Neuronal stem cell (in vitro differentiated cells): ENCODE measurements around the gene HDAC4.

Experiments
- DNase-seq: peaks from one replicate; pipeline ENCODE4 v3.0.0-alpha.2; 2013; ENCODE audit warnings: low spot score
- H2AFZ ChIP-seq: one replicate; pipeline ENCODE4 v1.6.1; 2013; ENCODE audit warnings: mild to moderate bottlenecking, low read length, inconsistent platforms
- H2AK5ac ChIP-seq: 2 replicates; pipeline ENCODE4 v1.6.1; 2013; ENCODE audit warnings: low read depth, mild to moderate bottlenecking, inconsistent platforms, low read length, moderate library complexity, mixed read lengths
- H2BK120ac ChIP-seq: 2 replicates; pipeline ENCODE4 v1.6.1; 2013; ENCODE audit warnings: low read depth, mild to moderate bottlenecking, inconsistent platforms, low read length, moderate library complexity, mixed read lengths
- H2BK12ac ChIP-seq: one replicate; pipeline ENCODE4 v1.6.1; 2013; ENCODE audit warnings: low read length, inconsistent platforms
- H2BK15ac ChIP-seq: 2 replicates; pipeline ENCODE4 v1.6.1; 2013; ENCODE audit warnings: mild to moderate bottlenecking, low read length, inconsistent platforms, mixed read lengths
- H2BK5ac ChIP-seq: one replicate; pipeline ENCODE4 v1.6.1; 2013; ENCODE audit warnings: inconsistent platforms, mild to moderate bottlenecking, low read length, moderate library complexity
- H3K14ac ChIP-seq: one replicate; pipeline ENCODE4 v1.6.1; 2013; ENCODE audit warnings: low read length, inconsistent platforms
- H3K18ac ChIP-seq: 2 replicates; pipeline ENCODE4 v1.6.1; 2013; ENCODE audit warnings: low read length, inconsistent platforms
- H3K23ac ChIP-seq: 2 replicates; pipeline ENCODE4 v1.6.1; 2013; ENCODE audit warnings: low read depth, mild to moderate bottlenecking, mixed read lengths, low read length, inconsistent platforms; ENCODE audit not compliant: poor library complexity
- H3K27ac ChIP-seq: replicated peaks from 3 replicates; pipeline ENCODE4 v1.5.1; 2013; ENCODE audit warnings: low read length, inconsistent platforms
- H3K27me3 ChIP-seq, 3 experiments: 2 replicates each; pipeline ENCODE4 v1.6.1; 2013; ENCODE audit warnings: low read length in 3 of 3, mild to moderate bottlenecking in 2 of 3, inconsistent platforms in 1 of 3, low read depth in 1 of 3, mixed read lengths in 1 of 3, moderate library complexity in 1 of 3; ENCODE audit not compliant: control insufficient read depth in 3 of 3, insufficient read depth in 3 of 3
- H3K36me3 ChIP-seq, 2 donors: replicated peaks in 1 of 2; 2 replicates each; pipeline ENCODE4 v1.6.1; 2013; ENCODE audit warnings: low read length in 2 of 2; ENCODE audit not compliant: control insufficient read depth in 2 of 2, insufficient read depth in 2 of 2
- H3K4ac ChIP-seq: 2 replicates; pipeline ENCODE4 v1.6.1; 2013; ENCODE audit warnings: inconsistent platforms, mild to moderate bottlenecking, low read length, moderate library complexity
- H3K4me1 ChIP-seq, 2 donors: 1 replicate in 1 of 2; 2 replicates in 1 of 2; pipeline ENCODE4 v1.6.1; 2013; ENCODE audit warnings: low read length in 2 of 2, low read depth in 1 of 2; ENCODE audit not compliant: control insufficient read depth in 2 of 2, insufficient read depth in 1 of 2
- H3K4me2 ChIP-seq: one replicate; pipeline ENCODE4 v1.6.1; 2013; ENCODE audit warnings: mild to moderate bottlenecking, low read length, inconsistent platforms; ENCODE audit not compliant: insufficient read depth, poor library complexity, severe bottlenecking
- H3K4me3 ChIP-seq, 2 donors: 2 replicates each; pipeline ENCODE4 v1.5.1; 2013; ENCODE audit warnings: low read length in 2 of 2, mild to moderate bottlenecking in 2 of 2, inconsistent platforms in 1 of 2, moderate library complexity in 1 of 2
- H3K79me1 ChIP-seq: one replicate; pipeline ENCODE4 v1.6.1; 2013; ENCODE audit warnings: low read depth, mild to moderate bottlenecking, inconsistent platforms, low read length, moderate library complexity
- H3K9ac ChIP-seq: one replicate; pipeline ENCODE4 v1.6.1; 2013; ENCODE audit warnings: mild to moderate bottlenecking, low read depth, low read length, inconsistent platforms; ENCODE audit not compliant: poor library complexity
- H3K9me3 ChIP-seq, 2 donors: replicated peaks in 1 of 2; 2 replicates each; pipeline versions ENCODE3 to v1.6.1; 2013; ENCODE audit warnings: low read length in 2 of 2, mild to moderate bottlenecking in 2 of 2, inconsistent platforms in 1 of 2, low read depth in 1 of 2, mixed read lengths in 1 of 2, moderate library complexity in 1 of 2; ENCODE audit not compliant: control insufficient read depth in 2 of 2, insufficient read depth in 1 of 2
- H4K8ac ChIP-seq: one replicate; pipeline ENCODE4 v1.6.1; 2013; ENCODE audit warnings: low read depth, mild to moderate bottlenecking, inconsistent platforms, low read length, moderate library complexity
- H4K91ac ChIP-seq: one replicate; pipeline ENCODE4 v1.6.1; 2013; ENCODE audit warnings: low read length, low read depth, mild to moderate bottlenecking, inconsistent platforms; ENCODE audit not compliant: poor library complexity
- WGBS, 2 donors: extraction: QIAGEN DNeasy Blood & Tissue Kit; methylation state at CpG; one replicate each; pipeline ENCODE4 v1.1.7; 2013; ENCODE audit warnings: missing lambda C conversion rate in 2 of 2, mixed read lengths in 1 of 2; ENCODE audit not compliant: insufficient read length in 2 of 2, insufficient replicate concordance in 1 of 2; ENCODE audit errors: extremely low coverage in 2 of 2; 5-methylcytosine and 5-hydroxymethylcytosine counted together

Gene HDAC4

GRCh38 chr2:239288951-239289511 is 111.8 kb downstream of the HDAC4 start:
- Histone ChIP-seq H2BK5ac (no peak overlapping the region), H3K4ac (no peak overlapping the region), H3K4me3 (no peak overlapping the region), H3K4me1 (peaks cover 49 to 71% of the 10 kb centered on the region in 2 donors), H3K23ac (no peak overlapping the region), H4K91ac (no peak overlapping the region), H4K8ac (no peak overlapping the region), H3K4me2 (no peak overlapping the region), H2BK120ac (no peak overlapping the region), H3K27me3 (peaks cover 0 to 2% (median 0%) of the 10 kb centered on the region in 3 experiments), H3K14ac (no peak overlapping the region), H2BK12ac (no peak overlapping the region), H3K18ac (no peak overlapping the region), H2BK15ac (no peak overlapping the region), H2AK5ac (no peak overlapping the region), H3K27ac (no peak overlapping the region), H3K9ac (no peak overlapping the region), H2AFZ (no peak overlapping the region), H3K9me3 (peaks cover 0 to 2% of the 10 kb centered on the region in 2 donors), H3K36me3 (no peaks in the 10 kb centered on the region), H3K79me1 (peaks cover 10% of the 10 kb centered on the region)
- peak; percentile 27 for DNase-seq
- 100% methylated on average over 1 of the region's 7 CpGs; no CpG with 5 or more reads in 1 of the 2 donors for WGBS, 2 donors

DNA sequence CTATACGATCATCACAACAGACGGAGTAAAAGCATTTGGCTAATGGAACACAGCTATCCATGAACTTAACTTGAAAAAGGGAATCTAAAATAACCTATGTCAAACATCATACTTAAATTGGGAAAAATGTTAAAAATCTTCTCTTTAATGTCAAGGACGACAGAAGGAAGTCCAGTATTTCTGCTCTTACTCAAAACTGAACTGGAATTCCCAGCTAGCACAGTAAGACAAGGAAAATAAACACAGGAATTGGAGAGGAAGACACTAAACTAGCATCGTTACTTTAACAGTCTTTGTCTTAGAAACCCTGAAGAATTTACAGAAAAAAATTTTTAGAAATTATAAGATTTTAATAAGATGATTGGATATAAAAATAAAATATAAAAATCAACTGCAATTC is 112.6 kb downstream of the HDAC4 start:
- Histone ChIP-seq H3K14ac (no peak overlapping the region), H3K27ac (no peak overlapping the region)

DNA sequence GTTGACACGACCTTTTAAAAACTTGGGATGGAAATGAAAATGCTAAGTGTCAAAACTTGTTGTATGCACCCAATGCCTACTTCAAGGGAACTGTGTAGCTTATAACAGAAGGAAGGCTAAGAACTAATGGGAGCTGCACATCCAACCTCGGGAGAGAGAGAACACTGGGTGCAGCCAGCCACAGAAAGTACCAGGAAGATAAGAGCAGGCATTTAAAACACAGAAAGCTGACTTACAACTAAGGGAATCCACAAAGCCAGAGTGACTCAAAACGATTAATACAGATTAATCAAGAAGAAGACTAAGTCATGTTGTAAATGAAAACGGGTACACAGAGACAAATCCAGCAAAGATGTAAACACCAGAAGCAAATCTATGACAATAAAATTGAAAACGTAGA is 113.4 kb downstream of the HDAC4 start:
- Histone ChIP-seq H2BK12ac (no peak overlapping the region), H3K9ac (no peak overlapping the region)

More for the DNA sequence above, 112.6 kb downstream of the HDAC4 start:
- DNase-seq: no peak
- Histone ChIP-seq H3K4me1 (peaks cover 43 to 64% of the 10 kb centered on the region in 2 donors), H3K18ac (no peak overlapping the region), H3K4me2 (no peak overlapping the region), H2BK5ac (no peak overlapping the region), H4K91ac (no peak overlapping the region), H2BK12ac (no peak overlapping the region), H2AK5ac (no peak overlapping the region), H3K4ac (no peak overlapping the region), H3K23ac (no peak overlapping the region), H3K79me1 (peaks cover 10% of the 10 kb centered on the region), H3K36me3 (no peaks in the 10 kb centered on the region), H3K27me3 (peaks cover 0 to 2% (median 0%) of the 10 kb centered on the region in 3 experiments), H4K8ac (no peak overlapping the region), H3K9me3 (peaks cover 0 to 2% of the 10 kb centered on the region in 2 donors), H2AFZ (no peak overlapping the region), H3K9ac (no peak overlapping the region), H3K4me3 (no peak overlapping the region), H2BK15ac (no peak overlapping the region), H2BK120ac (no peak overlapping the region)
- WGBS, 2 donors: no CpG with 5 or more reads among the region's 4 CpGs

DNA sequence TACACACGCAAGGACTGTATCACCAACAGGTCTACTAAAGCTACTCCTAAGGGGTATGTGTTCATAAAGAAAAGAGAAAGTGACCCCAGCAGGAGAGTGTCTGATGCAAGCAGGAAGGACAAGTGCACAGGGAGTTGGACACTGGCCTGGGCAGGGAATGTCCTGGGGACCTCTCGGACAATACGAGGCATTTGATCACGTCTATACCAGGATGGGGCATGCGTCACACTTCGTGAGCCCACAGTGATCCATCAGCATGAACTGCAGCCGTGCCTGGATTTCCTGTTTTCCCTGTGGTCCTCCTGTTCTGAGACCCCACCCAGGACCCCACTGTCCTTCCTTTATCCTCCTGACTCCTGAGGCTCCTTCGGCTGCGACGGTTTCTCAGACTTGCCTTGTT is 113.9 kb downstream of the HDAC4 start:
- H2AK5ac ChIP-seq: no peak overlapping the region
- no peak for DNase-seq
- H3K23ac ChIP-seq: no peak overlapping the region
- no peak overlapping the region for H4K8ac ChIP-seq
- no peak overlapping the region for H3K4me2 ChIP-seq
- no CpG with 5 or more reads among the region's 10 CpGs for WGBS, 2 donors
- H3K4ac ChIP-seq: no peak overlapping the region
- H3K27ac ChIP-seq: no peak overlapping the region
- no peak overlapping the region for H3K9ac ChIP-seq
- peaks cover 10% of the 10 kb centered on the region for H3K79me1 ChIP-seq
- H2BK15ac ChIP-seq: no peak overlapping the region
- no peak overlapping the region for H2AFZ ChIP-seq
- no peak overlapping the region for H2BK5ac ChIP-seq
- no peak overlapping the region for H4K91ac ChIP-seq
- no peak overlapping the region for H2BK12ac ChIP-seq
- peaks cover 0 to 2% (median 0%) of the 10 kb centered on the region in 3 experiments for H3K27me3 ChIP-seq
- no peak overlapping the region for H2BK120ac ChIP-seq
- H3K18ac ChIP-seq: no peak overlapping the region
- peaks cover 36 to 51% of the 10 kb centered on the region in 2 donors for H3K4me1 ChIP-seq
- no peak overlapping the region for H3K14ac ChIP-seq
- no peaks in the 10 kb centered on the region for H3K36me3 ChIP-seq
- H3K9me3 ChIP-seq: peaks cover 0 to 4% of the 10 kb centered on the region in 2 donors
- no peak overlapping the region for H3K4me3 ChIP-seq

More for the DNA sequence above, 113.4 kb downstream of the HDAC4 start:
- H4K91ac ChIP-seq: no peak overlapping the region
- H3K18ac ChIP-seq: no peak overlapping the region
- no peak overlapping the region for H2AK5ac ChIP-seq
- no peak overlapping the region for H2BK15ac ChIP-seq
- no peaks in the 10 kb centered on the region for H3K36me3 ChIP-seq
- no peak overlapping the region for H3K4me2 ChIP-seq
- H3K14ac ChIP-seq: no peak overlapping the region
- H3K4ac ChIP-seq: no peak overlapping the region
- no peak overlapping the region for H2BK120ac ChIP-seq
- no peak overlapping the region for H3K23ac ChIP-seq
- H3K4me1 ChIP-seq: peaks cover 41 to 57% of the 10 kb centered on the region in 2 donors
- H3K9me3 ChIP-seq: peaks cover 0 to 4% of the 10 kb centered on the region in 2 donors
- H2BK5ac ChIP-seq: no peak overlapping the region
- DNase-seq: no peak
- no peak overlapping the region for H4K8ac ChIP-seq
- peaks cover 0 to 2% (median 0%) of the 10 kb centered on the region in 3 experiments for H3K27me3 ChIP-seq
- no peak overlapping the region for H2AFZ ChIP-seq
- peaks cover 10% of the 10 kb centered on the region for H3K79me1 ChIP-seq
- no peak overlapping the region for H3K27ac ChIP-seq
- WGBS, 2 donors: no CpG with 5 or more reads among the region's 5 CpGs
- H3K4me3 ChIP-seq: no peak overlapping the region
